Measurements from ENCODE around the gene CENPF.

DNA sequence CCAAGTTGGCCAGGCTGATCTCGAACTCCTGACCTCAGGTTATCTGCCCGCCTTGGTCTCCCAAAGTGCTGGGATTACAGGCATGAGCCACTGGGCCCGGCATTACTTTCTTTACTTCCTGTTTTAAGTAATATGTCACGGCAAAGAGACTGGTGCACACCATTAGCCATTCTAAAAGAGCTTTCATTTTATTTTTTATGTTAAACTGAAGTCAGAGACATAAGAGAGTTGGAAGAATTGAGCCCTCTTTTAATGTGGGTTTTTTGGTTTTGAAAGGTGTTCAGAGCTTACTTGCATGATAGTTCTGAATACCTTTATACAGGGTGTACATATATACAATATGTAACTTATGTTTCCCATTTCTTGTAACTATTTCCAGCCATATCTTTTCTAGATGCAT is 14.3 kb downstream of the CENPF start:
- TF ChIP-seq, protein P1, sequence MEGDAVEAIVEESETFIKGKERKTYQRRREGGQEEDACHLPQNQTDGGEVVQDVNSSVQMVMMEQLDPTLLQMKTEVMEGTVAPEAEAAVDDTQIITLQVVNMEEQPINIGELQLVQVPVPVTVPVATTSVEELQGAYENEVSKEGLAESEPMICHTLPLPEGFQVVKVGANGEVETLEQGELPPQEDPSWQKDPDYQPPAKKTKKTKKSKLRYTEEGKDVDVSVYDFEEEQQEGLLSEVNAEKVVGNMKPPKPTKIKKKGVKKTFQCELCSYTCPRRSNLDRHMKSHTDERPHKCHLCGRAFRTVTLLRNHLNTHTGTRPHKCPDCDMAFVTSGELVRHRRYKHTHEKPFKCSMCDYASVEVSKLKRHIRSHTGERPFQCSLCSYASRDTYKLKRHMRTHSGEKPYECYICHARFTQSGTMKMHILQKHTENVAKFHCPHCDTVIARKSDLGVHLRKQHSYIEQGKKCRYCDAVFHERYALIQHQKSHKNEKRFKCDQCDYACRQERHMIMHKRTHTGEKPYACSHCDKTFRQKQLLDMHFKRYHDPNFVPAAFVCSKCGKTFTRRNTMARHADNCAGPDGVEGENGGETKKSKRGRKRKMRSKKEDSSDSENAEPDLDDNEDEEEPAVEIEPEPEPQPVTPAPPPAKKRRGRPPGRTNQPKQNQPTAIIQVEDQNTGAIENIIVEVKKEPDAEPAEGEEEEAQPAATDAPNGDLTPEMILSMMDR (conservative IDR thresholded peaks at IDR 0.05; ENCODE audit: low read depth in 2 of 2) = no peak
- TF ChIP-seq EZH2phosphoT487 (IDR thresholded peaks at IDR 0.05; ENCODE audit: unreplicated experiment) (no peak), EZH2 (IDR thresholded peaks at IDR 0.05; ENCODE audit: low read depth, unreplicated experiment) (no peak), POLR2AphosphoS5 (IDR thresholded peaks at IDR 0.05; ENCODE audit: low read depth) (no peak), JUNB (IDR thresholded peaks at IDR 0.05; ENCODE audit: unreplicated experiment) (no peak), CREB1 (CRISPR knock-in tag; IDR thresholded peaks at IDR 0.05; ENCODE audit: low read depth) (no peak), ZNF114 (CRISPR knock-in tag; IDR thresholded peaks at IDR 0.05) (no peak), NANOG (IDR thresholded peaks at IDR 0.05; ENCODE audit: borderline replicate concordance) (no peak)
- TF ChIP-seq, protein P2, sequence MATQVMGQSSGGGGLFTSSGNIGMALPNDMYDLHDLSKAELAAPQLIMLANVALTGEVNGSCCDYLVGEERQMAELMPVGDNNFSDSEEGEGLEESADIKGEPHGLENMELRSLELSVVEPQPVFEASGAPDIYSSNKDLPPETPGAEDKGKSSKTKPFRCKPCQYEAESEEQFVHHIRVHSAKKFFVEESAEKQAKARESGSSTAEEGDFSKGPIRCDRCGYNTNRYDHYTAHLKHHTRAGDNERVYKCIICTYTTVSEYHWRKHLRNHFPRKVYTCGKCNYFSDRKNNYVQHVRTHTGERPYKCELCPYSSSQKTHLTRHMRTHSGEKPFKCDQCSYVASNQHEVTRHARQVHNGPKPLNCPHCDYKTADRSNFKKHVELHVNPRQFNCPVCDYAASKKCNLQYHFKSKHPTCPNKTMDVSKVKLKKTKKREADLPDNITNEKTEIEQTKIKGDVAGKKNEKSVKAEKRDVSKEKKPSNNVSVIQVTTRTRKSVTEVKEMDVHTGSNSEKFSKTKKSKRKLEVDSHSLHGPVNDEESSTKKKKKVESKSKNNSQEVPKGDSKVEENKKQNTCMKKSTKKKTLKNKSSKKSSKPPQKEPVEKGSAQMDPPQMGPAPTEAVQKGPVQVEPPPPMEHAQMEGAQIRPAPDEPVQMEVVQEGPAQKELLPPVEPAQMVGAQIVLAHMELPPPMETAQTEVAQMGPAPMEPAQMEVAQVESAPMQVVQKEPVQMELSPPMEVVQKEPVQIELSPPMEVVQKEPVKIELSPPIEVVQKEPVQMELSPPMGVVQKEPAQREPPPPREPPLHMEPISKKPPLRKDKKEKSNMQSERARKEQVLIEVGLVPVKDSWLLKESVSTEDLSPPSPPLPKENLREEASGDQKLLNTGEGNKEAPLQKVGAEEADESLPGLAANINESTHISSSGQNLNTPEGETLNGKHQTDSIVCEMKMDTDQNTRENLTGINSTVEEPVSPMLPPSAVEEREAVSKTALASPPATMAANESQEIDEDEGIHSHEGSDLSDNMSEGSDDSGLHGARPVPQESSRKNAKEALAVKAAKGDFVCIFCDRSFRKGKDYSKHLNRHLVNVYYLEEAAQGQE (IDR thresholded peaks at IDR 0.05; ENCODE audit: unreplicated experiment) = no peak
- TF ChIP-seq, protein P3, sequence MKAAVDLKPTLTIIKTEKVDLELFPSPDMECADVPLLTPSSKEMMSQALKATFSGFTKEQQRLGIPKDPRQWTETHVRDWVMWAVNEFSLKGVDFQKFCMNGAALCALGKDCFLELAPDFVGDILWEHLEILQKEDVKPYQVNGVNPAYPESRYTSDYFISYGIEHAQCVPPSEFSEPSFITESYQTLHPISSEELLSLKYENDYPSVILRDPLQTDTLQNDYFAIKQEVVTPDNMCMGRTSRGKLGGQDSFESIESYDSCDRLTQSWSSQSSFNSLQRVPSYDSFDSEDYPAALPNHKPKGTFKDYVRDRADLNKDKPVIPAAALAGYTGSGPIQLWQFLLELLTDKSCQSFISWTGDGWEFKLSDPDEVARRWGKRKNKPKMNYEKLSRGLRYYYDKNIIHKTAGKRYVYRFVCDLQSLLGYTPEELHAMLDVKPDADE (IDR thresholded peaks at IDR 0.05) = no peak

Measured in GM23338 (cell line).